Chondrocyte (in vitro differentiated cells): Measurements from ENCODE around the gene PKP1. TPM values are rescaled to one million over a fixed set of nuclear protein-coding genes. Genes with fewer than 3 reads are reported as not detected.

ENCODE experiments used
- DNase-seq: peaks from one replicate; pipeline ENCODE4 v3.0.0; 2021; ENCODE audit warnings: mixed read lengths, low spot score
- H3K27ac Mint-ChIP-seq: one replicate; pipeline ENCODE4 v1.8.0; 2021; ENCODE audit warnings: mild to moderate bottlenecking, moderate library complexity, mixed read lengths; ENCODE audit not compliant: unreplicated experiment
- H3K27me3 Mint-ChIP-seq: 2 replicates; pipeline ENCODE4 v1.8.0; 2021; ENCODE audit warnings: low read depth, mixed read lengths
- H3K36me3 Mint-ChIP-seq: 2 replicates; pipeline ENCODE4 v1.8.0; 2021; ENCODE audit warnings: low read depth, mixed read lengths
- H3K4me1 Mint-ChIP-seq: 2 replicates; pipeline ENCODE4 v1.8.0; 2021; ENCODE audit warnings: low read depth, mild to moderate bottlenecking, mixed read lengths
- H3K4me3 Mint-ChIP-seq: one replicate; pipeline ENCODE4 v1.8.0; 2021; ENCODE audit warnings: mild to moderate bottlenecking, moderate library complexity, mixed read lengths; ENCODE audit not compliant: unreplicated experiment
- H3K9me3 Mint-ChIP-seq: 2 replicates; pipeline ENCODE4 v1.8.0; 2021; ENCODE audit warnings: low read depth, mixed read lengths
- CTCF ChIP-seq: fragments of 200-600 bp; sonication (generic); IDR thresholded peaks from 2 replicates; pipeline ENCODE4 v1.5.0; 2021; ENCODE audit warnings: antibody characterized with exemption, mild to moderate bottlenecking, moderate library complexity
- total RNA-seq: library from RNA; stranded (reverse); gene quantifications from 3 replicates; pipeline ENCODE4 v1.2.1, GENCODE V29; 2021

Gene PKP1
- total RNA-seq, 1 donor from 2014 or later: 4.0 TPM

GRCh38 chr1:201258763-201259230 lies 24.5 kb upstream of the PKP1 start:
- Mint-ChIP-seq H3K27ac (no peak overlapping the region), H3K4me1 (peaks cover 20% of the 10 kb centered on the region), H3K9me3 (no peaks in the 10 kb centered on the region), H3K36me3 (no peaks in the 10 kb centered on the region), H3K4me3 (no peak overlapping the region), H3K27me3 (no peaks in the 10 kb centered on the region)
- TF ChIP-seq CTCF: no peak
- no peak for DNase-seq

GRCh38 chr1:201259476-201260235 lies 23.6 kb upstream of the PKP1 start:
- H3K4me1 Mint-ChIP-seq: peaks cover 14% of the 10 kb centered on the region
- no peak overlapping the region for H3K27ac Mint-ChIP-seq
- H3K9me3 Mint-ChIP-seq: no peaks in the 10 kb centered on the region
- no peak for TF ChIP-seq CTCF
- no peak for DNase-seq
- H3K27me3 Mint-ChIP-seq: no peaks in the 10 kb centered on the region
- H3K36me3 Mint-ChIP-seq: no peaks in the 10 kb centered on the region
- H3K4me3 Mint-ChIP-seq: no peak overlapping the region

GRCh38 chr1:201260236-201260590 lies 23.1 kb upstream of the PKP1 start:
- H3K9me3 Mint-ChIP-seq: no peaks in the 10 kb centered on the region
- TF ChIP-seq CTCF: no peak
- no peak overlapping the region for H3K27ac Mint-ChIP-seq
- H3K4me1 Mint-ChIP-seq: peaks cover 15% of the 10 kb centered on the region
- no peak overlapping the region for H3K4me3 Mint-ChIP-seq
- no peak for DNase-seq
- no peaks in the 10 kb centered on the region for H3K36me3 Mint-ChIP-seq
- no peaks in the 10 kb centered on the region for H3K27me3 Mint-ChIP-seq

- no peak for DNase-seq
- no peaks in the 10 kb centered on the region for H3K27me3 Mint-ChIP-seq
- no peaks in the 10 kb centered on the region for H3K36me3 Mint-ChIP-seq
- H3K4me1 Mint-ChIP-seq: peaks cover 21% of the 10 kb centered on the region
- no peak for TF ChIP-seq CTCF
- H3K9me3 Mint-ChIP-seq: no peaks in the 10 kb centered on the region
- no peak overlapping the region for H3K4me3 Mint-ChIP-seq
- H3K27ac Mint-ChIP-seq: no peak overlapping the region
These were observed 22.5 kb upstream of the PKP1 start for GRCh38 chr1:201260648-201261311.

GRCh38 chr1:201261771-201262547 lies 21.3 kb upstream of the PKP1 start:
- no peaks in the 10 kb centered on the region for H3K9me3 Mint-ChIP-seq
- H3K4me3 Mint-ChIP-seq: no peak overlapping the region
- H3K36me3 Mint-ChIP-seq: no peaks in the 10 kb centered on the region
- peak; percentile 27 for DNase-seq
- H3K27ac Mint-ChIP-seq: no peak overlapping the region
- no peaks in the 10 kb centered on the region for H3K27me3 Mint-ChIP-seq
- H3K4me1 Mint-ChIP-seq: peaks cover 31% of the 10 kb centered on the region
- no peak for TF ChIP-seq CTCF
